DOHH2 (cell line): ENCODE measurements around the gene UVRAG.

Experiments
- H3F3A ChIP-seq: fragments of 200-600 bp; sonication (generic), shearing (Covaris generic); 2 replicates; pipeline ENCODE4 v1.6.0; 2016; ENCODE audit warnings: antibody characterized with exemption, mild to moderate bottlenecking; ENCODE audit not compliant: control insufficient read depth, insufficient read depth
- H3K27ac ChIP-seq: fragments of 200-600 bp; sonication (generic); 2 replicates; pipeline ENCODE4 v1.5.1; 2014; ENCODE audit warnings: low read depth, mild to moderate bottlenecking, low read length, moderate library complexity
- H3K27me3 ChIP-seq: fragments of 200-600 bp; sonication (generic); 2 replicates; pipeline ENCODE4 v1.6.1; 2014; ENCODE audit warnings: mild to moderate bottlenecking, low read length, mixed read lengths; ENCODE audit not compliant: control insufficient read depth
- H3K36me3 ChIP-seq: fragments of 200-600 bp; sonication (generic); 2 replicates; pipeline ENCODE4 v1.6.1; 2014; ENCODE audit warnings: mild to moderate bottlenecking, low read length, moderate library complexity, mixed read lengths; ENCODE audit not compliant: control insufficient read depth
- H3K4me1 ChIP-seq: fragments of 200-600 bp; sonication (generic); 2 replicates; pipeline ENCODE4 v1.6.1; 2014; ENCODE audit warnings: mild to moderate bottlenecking, low read length, mixed read lengths; ENCODE audit not compliant: control insufficient read depth
- H3K4me2 ChIP-seq: fragments of 200-600 bp; sonication (generic); 2 replicates; pipeline ENCODE4 v1.6.0; 2014; ENCODE audit warnings: mild to moderate bottlenecking, low read length, moderate library complexity
- H3K4me3 ChIP-seq: fragments of 200-600 bp; sonication (generic); 2 replicates; pipeline ENCODE4 v1.5.1; 2014; ENCODE audit warnings: mild to moderate bottlenecking, low read length, mixed read lengths
- H3K79me2 ChIP-seq: fragments of 200-600 bp; sonication (generic); 2 replicates; pipeline ENCODE4 v1.6.1; 2014; ENCODE audit warnings: mild to moderate bottlenecking, low read length, mixed read lengths; ENCODE audit not compliant: control insufficient read depth
- H3K9me2 ChIP-seq: fragments of 200-600 bp; sonication (generic); replicated peaks from 2 replicates; pipeline ENCODE4 v1.6.1; 2014; ENCODE audit warnings: mild to moderate bottlenecking, low read length, mixed read lengths; ENCODE audit not compliant: control insufficient read depth
- H3K9me3 ChIP-seq: fragments of 200-600 bp; sonication (generic); 2 replicates; pipeline ENCODE4 v1.6.1; 2014; ENCODE audit warnings: antibody characterized with exemption, low read length, mixed read lengths; ENCODE audit not compliant: control insufficient read depth, insufficient read depth
- H4K20me1 ChIP-seq: fragments of 200-600 bp; sonication (generic); 2 replicates; pipeline ENCODE4 v1.6.0; 2014; ENCODE audit warnings: low read depth, mild to moderate bottlenecking, antibody characterized with exemption, low read length, moderate library complexity; ENCODE audit not compliant: control insufficient read depth, insufficient read depth
- CTCF ChIP-seq: fragments of 200-600 bp; sonication (generic); IDR thresholded peaks from one replicate; pipeline ENCODE4 v1.5.1; 2014; ENCODE audit warnings: antibody characterized with exemption, mild to moderate bottlenecking, low read depth, low read length; ENCODE audit not compliant: poor library complexity, severe bottlenecking
- EZH2phosphoT487 ChIP-seq: fragments of 200-600 bp; sonication (generic); IDR thresholded peaks from 2 replicates; pipeline ENCODE4 v1.6.1; 2017; ENCODE audit warnings: borderline replicate concordance, mild to moderate bottlenecking, antibody characterized with exemption, low read length, moderate library complexity, mixed read lengths

UVRAG gene

GRCh38 chr11:76184551-76184993 is 369.6 kb downstream of the UVRAG start:
- no peaks in the 10 kb centered on the region for H3K9me3 ChIP-seq
- no peaks in the 10 kb centered on the region for H3K4me1 ChIP-seq
- H4K20me1 ChIP-seq, result no peaks in the 10 kb centered on the region
- no peak overlapping the region for H3K27ac ChIP-seq
- no peak overlapping the region for H3K4me2 ChIP-seq
- H3K4me3 ChIP-seq, result no peak overlapping the region
- no peaks in the 10 kb centered on the region for H3K9me2 ChIP-seq
- no peak for TF ChIP-seq EZH2phosphoT487
- no peak for TF ChIP-seq CTCF
- no peaks in the 10 kb centered on the region for H3K36me3 ChIP-seq
- H3K27me3 ChIP-seq, result no peaks in the 10 kb centered on the region
- no peaks in the 10 kb centered on the region for H3F3A ChIP-seq
- no peaks in the 10 kb centered on the region for H3K79me2 ChIP-seq

DNA sequence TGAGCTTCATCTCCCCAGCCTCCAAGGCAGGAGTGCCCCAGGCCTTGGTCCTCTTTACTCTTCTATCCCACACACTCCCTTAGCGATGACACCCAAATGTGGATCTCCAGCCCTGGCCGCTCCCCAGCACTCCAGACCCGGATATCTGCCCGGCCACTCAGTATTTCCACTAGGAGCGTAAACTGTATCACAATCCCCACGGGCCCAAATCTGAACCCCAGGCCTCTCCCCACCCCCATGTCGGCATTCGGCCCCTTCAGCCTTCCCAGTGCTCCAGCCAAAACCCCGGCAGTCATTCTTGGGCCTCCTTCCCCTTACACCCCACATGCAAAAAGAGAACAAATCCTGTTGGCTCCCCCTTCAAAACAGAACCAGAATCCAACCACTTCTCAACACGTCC is 370.5 kb downstream of the UVRAG start:
- no peaks in the 10 kb centered on the region for H3K27me3 ChIP-seq
- H3K79me2 ChIP-seq, result no peaks in the 10 kb centered on the region
- no peaks in the 10 kb centered on the region for H3K9me3 ChIP-seq
- H3K27ac ChIP-seq, result no peak overlapping the region
- H3F3A ChIP-seq, result no peaks in the 10 kb centered on the region
- H3K4me3 ChIP-seq, result no peak overlapping the region
- no peaks in the 10 kb centered on the region for H3K36me3 ChIP-seq
- no peaks in the 10 kb centered on the region for H4K20me1 ChIP-seq
- TF ChIP-seq CTCF (no peak), EZH2phosphoT487 (no peak)
- no peak overlapping the region for H3K4me2 ChIP-seq
- no peaks in the 10 kb centered on the region for H3K4me1 ChIP-seq
- H3K9me2 ChIP-seq, result no peaks in the 10 kb centered on the region

GRCh38 chr11:76185931-76186401 is 371.0 kb downstream of the UVRAG start:
- no peaks in the 10 kb centered on the region for H3K4me1 ChIP-seq
- no peak overlapping the region for H3K4me3 ChIP-seq
- H3K9me3 ChIP-seq, result no peaks in the 10 kb centered on the region
- H3K9me2 ChIP-seq, result no peaks in the 10 kb centered on the region
- no peak overlapping the region for H3K4me2 ChIP-seq
- no peak for TF ChIP-seq CTCF
- TF ChIP-seq EZH2phosphoT487, result no peak
- no peaks in the 10 kb centered on the region for H4K20me1 ChIP-seq
- H3F3A ChIP-seq, result no peaks in the 10 kb centered on the region
- no peaks in the 10 kb centered on the region for H3K79me2 ChIP-seq
- no peaks in the 10 kb centered on the region for H3K36me3 ChIP-seq
- H3K27me3 ChIP-seq, result no peaks in the 10 kb centered on the region
- H3K27ac ChIP-seq, result no peak overlapping the region
